ENCODE data around the gene GARRE1.
"Not testable (repeated sequence)": the region's sequence is repeated elsewhere in the genome, so short reads cannot be mapped to it uniquely, and the experiment has no call there.

GARRE1 gene

DNA sequence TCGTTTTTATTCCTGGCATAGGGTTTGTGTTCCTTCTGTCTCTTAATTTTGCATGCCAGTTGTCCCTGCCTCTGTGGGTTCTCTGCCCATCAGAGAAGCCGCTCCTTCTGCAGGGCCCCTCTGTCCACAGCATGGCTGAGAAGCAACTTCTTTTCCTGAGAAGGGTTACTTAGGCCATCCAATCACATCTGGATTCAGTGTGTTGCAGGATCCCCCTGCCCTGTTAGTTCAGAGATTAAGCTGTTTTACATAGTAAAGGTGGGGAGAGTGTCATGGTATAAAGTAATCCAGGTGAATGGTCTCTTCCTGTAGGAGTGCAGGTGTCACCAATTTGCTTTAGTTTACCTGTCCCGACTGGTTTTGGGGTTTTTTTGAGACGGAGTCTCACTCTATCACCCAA lies 22.9 kb upstream of the GARRE1 start:
- no peak for DNase-seq

DNA sequence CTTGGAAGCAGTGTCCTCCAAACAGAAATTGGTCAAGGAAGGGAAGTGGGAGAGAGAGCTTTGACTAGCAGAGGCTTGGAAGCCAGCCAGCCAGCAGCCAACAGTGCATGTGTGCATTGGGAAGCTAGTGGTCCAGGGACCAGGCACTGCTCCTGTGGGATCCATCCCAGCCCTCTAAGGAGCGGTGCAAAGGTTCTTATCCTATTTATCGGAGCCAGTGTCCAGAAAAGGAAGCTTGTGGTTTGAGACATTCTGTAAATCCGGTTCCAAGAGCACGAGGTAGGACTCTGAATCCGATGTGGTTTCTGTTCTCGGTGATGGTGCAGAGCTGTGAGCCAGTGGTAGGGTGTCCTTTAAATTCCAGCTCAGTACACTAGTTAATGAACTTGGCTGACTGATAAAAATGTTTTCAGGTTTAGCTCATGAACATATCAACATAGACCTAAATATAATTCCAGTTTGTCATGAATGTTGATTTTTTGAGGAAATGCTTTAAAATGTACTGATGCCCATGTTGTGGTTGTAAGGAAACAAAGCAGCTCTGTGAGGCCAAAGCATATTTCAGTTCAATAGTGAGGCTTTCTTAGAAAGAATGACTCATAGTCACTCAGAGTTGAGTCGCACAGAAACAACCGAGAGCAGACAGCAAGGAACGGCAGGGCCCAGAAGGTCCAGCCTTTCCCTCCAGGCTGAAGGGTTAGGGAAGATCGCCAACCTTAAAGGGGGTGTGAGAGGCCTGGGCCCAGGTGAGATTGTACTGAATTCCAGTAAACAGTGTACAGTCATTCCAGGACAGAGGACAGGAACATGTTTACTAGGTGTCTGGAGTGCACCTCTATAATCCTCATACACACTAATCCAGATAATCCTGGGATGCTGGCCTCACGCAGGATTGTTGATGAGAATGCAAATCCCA lies 21.5 kb upstream of the GARRE1 start:
- peak; percentile 19 for DNase-seq

DNA sequence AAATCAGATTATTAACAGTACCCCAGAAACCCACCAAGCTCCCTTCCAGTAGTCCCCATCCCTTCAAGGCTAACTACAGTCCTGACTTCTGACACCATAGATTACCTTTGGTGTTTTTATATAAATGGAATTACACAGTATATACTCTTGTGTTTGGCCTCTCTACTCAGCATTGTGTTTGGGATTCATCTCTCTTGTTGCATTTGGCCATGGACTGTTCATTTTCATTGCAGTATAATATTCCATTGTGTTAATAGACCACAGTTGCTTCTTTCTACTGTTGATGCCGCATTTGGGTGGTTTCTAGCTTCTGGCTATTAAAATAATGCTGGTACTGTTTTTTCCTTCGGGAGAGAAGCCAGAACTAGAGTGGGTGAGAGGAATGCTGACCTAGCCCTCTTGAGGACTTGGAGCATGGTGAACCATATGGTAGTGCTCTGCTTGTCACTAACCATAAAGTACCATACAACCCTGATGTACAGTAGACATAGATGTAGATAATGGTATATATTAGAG lies 18.9 kb upstream of the GARRE1 start:
- DNase-seq, result no peak

DNA sequence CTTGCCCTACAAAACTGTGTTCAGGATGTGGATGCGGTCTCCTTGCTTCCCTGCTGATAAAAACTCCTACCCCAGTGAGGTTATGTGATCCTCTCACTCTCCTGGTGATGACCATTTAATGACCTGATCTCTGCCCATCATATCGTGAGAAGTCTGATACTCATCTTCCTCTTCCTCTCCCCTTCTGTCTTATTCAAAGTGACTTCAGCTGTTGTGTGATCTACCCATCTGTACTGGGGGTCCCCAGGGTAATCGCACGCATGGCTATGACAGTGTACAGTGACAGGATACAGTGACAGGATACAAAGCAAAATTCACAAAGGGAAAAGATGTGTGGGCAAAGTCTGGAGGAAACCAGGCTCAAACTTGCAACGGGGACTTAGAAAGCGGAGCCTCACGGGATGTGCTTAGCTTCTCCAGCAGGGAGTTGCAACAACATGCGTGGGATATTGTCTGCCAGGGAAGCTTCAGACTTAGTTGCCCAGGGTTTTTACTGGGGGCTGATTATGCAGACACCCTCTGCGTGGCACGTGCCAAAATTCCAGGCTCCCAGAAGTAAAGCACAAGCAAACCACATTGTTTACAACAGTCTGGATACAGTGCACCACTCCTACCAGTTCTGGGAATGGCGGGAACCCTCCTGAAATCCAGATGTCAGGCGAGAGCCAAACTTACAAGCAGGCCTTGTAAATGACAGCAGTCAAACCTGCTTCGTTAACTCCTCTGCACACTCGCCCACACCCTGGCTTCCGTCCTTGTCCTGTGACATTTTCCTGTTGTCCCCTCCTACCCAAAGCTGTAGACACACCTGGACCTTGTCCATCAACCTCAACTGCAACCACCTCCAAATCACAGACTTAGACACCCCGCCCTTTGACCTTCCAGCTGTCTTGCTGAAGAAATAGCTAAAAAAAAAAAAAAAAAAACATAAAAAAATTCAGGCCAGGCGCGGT lies 18.0 kb upstream of the GARRE1 start:
- no peak for DNase-seq

DNA sequence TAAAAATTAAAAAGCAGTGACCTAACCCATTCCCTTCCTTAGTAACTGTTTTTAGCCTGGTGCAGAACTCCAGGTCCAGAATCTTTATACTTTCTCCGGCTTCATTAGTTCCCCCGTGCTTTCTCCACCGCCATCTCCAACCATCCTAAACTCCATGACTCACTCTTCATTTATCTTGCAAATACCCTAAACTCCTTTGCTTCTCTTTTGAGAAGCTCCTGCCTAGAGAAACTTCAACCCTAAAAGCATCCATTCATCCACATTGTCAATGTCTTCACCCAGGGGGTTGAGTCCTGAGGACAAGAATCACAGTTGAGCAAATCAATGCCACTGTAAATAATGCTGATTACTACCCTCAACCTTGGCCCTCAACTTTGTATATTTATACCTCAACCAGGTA lies 17.1 kb upstream of the GARRE1 start:
- no peak for DNase-seq

DNA sequence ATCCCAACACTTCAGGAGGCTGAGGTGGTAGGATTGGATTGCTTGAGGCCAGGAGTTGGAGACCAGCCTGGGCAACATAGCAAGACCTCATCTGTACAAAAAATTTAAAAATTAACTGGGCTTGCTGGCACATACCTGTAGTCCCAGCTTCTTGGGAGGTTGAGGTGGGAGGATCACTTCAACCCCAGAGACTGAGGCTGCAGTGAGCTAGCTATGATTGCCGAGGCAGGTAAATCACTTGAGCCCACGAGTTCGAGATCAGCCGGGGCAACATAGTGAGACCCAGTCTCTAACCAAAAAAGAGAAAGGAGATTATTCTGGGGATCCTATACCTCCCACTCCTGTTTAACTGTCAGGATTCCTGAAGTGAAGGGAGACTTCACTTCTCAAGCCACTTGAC lies 16.4 kb upstream of the GARRE1 start:
- no peak for DNase-seq

DNA sequence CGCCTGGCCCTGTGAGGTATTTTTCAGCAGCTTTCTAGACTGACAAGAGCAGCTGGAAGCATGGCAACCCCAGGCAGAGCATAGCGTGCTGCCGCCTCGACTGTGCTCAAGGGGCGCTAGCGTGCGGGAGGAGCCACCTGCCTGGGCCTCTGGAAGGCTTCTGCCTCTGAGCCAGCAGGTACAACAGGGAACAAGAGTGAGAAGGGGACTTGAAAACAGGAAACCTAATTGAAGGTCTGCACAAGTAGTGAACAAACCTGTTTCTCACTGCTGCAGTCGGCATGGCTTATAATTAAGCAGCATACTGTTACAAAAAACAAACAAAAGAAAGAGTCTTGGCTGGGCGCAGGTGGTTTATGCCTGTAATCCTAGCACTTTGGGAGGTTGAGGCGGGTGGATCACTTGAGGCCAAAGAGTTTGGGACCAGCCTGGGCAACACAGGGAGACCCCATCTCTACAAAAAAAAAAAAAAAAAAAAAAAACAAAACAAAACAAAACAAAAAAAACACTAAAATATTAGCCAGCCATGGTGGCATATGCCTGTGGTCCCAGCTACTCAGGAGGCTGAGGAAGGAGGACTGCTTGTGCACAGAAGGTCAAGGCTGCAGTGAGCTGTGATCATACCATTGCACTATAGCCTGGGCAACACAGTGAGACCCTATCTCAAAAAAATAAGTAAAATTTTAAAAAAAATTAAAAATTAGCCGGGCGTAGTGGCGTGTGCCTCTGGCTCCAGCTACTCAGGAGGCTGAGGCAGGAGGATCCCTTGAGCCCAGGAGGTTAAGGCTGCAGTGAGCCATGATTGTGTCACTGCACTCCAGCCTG lies 12.6 kb upstream of the GARRE1 start:
- peak; percentile 17 for DNase-seq

DNA sequence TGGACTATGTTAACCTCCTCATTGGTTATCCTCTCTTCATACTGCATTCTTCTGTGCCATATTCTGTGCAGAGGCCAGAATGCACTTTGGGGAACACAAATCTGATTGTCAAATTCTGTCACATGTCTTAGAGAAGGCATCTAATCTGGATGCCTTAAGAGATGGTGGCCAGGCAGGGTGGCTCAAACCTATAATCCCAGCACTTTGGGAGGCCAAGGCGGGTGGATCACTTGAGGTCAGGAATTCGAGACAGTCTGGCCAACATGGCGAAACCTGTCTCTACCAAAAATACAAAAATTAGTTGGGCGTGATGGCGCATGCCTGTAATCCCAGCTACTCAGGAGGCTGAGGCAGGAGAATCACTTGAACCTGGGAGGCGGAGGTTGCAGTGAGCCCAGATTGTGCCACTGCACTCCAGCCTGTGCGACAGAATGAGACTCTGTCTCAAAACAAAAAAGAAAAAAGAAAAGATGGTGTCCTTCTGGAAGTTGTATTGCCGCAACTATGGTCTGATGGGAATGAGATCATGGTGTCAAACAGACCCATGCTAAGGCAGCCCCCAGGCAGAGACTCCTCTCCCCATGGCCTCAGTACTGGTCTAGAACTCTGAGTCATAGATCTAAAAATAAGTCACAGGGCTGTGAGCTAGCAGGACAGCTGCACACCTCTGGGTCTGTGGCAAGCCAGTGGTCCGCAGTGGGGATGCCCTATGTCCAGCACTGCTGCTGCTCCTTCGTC lies 11.0 kb upstream of the GARRE1 start:
- not testable (repeated sequence) for DNase-seq

DNA sequence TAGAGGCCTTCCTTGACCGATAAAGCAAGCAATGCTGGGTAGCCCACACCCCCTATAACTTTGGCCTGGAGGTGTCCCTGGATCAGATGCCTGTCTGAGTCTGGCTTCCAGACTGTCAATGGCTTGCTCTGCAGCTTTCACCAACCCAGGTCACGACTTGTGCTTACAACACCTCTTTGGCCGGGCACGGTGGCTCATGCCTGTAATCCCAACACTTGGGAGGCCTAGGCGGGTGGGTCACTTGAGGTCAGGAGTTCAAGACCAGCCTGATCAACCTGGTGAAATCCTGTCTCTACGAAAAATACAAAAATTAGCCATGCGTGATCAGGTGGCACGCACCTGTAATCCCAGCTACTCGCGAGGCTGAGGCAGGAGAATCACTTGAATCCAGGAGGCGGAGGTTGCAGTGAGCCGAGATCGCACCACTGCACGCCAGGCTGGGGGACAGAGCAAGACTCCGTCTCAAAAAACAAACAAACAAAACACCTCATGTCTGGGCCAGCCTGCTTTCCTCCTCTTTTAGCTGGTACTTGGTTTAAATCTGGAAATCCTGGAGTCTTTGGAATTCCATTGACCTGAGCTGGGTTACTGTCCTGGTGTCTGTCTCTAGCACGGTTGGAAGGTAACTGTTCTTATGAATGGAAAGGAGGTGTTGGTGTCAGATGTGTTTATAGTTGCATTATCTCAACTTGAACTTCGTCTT lies 10.3 kb upstream of the GARRE1 start:
- DNase-seq, result no peak

DNA sequence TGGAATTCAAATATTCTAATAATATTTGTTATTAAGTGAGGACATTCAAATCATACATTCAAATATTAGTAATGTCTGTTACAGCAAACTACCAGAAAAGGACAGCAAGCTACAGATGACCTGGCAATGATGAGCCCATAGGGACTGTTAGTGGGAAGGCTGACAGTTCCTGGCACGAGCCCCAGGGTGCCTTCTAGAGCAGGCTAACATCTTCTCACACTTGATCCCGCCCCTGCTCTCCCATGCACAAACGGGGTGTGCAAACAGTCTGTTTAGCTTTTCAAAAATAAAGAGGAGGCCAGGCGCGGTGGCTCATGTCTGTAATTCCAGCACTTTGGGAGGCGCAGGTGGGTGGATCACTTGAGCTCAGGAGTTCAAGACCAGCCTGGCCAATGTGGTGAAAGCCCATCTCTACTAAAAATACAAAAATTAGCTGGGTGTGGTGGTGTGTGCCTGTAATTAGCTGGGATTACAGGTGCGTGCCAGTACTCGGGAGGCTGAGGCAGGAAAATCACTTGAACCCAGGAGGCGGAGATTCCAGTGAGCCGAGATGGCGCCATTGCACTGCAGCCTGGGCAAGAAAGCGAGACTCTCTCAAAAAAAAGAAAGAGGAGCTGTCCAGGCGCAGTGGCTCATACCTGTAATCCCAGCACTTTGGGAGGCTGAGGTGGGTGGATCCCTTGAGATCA lies 9.6 kb upstream of the GARRE1 start:
- DNase-seq, result no peak

DNA sequence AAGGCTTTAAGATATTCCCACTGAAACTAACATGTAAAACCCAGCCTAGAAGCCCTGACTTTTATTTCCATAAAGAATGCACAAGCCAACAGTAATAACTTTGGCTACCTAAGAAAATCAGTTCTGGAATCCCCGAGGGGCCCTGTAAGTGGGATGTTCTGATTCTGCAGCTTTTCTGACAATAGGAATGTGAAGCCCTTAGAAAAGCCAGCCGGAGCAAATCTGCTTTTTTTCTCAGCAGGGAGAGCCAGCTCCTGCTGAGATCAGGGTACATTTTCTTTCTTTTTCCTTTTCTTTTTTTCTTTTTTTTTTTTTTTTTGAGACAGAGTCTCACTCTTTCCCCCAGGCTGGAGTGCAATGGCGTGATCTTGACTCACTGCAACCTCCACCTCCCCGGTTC lies 8.0 kb upstream of the GARRE1 start:
- DNase-seq, result no peak

DNA sequence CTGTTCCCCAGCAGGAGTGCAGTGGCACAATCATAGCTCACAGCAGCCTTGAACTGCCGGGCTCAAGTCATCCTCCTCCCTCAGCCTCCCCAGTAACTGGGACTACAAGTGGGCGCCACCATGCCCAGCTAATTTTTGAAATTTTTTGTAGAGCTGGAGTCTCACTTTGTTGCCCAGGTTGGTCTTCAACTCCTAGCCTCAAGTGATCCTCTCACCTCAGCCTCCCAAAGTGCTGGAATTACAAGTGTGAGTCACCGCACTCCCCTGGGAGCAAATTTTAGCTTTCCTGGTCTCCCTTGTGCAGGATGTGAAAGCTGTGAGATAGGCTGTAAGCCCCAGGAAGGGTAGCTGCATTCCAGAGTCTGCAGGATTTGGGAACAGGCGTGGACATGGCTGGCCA lies 5.4 kb upstream of the GARRE1 start:
- no peak for DNase-seq

DNA sequence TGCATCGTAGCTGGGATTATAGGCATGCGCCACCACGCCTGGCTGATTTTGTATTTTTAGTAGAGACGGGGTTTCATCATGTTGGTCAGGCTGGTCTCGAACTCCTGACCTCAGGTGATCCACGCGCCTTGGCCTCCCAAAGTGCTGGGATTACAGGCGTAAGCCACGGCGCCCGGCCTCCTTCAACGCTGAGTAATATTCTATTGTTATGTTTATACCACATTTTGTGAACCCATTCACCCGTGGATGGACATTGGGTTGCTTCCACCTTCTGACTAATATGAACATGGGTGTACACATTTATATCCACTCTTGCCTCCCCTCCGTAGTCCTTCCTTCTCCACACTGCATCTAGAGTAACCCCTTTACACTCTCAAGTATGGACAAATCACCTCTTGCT lies 1.2 kb upstream of the GARRE1 start:
- not testable (repeated sequence) for DNase-seq

DNA sequence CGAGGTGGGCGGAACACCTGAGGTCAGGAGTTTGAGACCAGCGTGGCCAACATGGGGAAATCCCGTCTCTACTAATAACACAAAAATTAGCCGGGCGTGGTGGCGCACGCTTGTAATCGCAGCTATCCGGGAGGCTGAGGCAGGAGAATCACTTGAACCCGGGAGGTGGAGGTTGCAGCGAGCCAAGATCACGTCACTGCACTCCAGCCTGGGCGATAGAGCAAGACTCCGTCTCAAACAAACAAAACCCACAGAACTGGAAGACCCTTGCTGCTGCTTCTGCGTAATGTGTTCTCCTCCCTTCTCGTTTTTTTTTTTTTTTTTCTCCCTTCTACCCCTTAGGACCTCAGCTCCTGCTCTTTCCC lies 691 bp upstream of the GARRE1 start:
- not testable (repeated sequence) for DNase-seq

DNA sequence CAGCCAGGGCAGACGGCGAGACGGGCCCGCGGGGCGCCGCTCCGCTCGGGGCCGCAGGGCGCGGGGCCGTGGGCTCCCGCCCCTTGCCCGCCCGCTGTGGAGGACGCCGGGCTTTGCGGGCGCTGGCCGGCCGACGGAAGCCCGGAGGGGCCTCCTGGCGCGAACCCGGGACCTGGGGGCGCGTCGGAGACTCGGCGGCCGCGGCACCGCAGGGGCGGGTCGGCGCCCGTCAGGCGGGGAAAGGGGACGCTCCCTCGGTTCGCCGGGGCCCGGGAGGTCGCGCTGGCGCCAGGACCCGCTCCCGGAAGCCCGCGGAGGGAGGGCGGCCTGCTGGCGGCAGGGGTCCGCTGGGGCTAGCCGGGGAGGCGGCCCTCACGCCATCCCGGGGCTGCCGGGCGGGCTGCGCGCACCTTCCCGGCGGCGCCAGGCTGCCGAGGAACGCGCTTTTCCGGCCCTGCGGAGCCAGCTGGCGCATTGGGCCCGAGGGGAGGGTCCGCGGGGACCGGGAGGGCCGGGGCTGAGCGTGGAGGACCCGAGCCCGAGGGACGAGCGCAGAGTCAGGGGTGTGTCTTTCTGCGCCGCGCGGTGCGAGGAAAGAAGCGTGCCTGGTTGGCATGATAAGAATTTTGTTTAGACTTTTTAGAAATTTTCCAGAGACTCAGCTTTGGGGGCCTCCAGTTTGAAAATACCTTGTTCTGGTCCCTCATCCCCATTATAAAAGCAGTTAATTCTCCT lies 511 bp downstream of the GARRE1 start:
- DNase-seq, result peak; percentile 58

DNA sequence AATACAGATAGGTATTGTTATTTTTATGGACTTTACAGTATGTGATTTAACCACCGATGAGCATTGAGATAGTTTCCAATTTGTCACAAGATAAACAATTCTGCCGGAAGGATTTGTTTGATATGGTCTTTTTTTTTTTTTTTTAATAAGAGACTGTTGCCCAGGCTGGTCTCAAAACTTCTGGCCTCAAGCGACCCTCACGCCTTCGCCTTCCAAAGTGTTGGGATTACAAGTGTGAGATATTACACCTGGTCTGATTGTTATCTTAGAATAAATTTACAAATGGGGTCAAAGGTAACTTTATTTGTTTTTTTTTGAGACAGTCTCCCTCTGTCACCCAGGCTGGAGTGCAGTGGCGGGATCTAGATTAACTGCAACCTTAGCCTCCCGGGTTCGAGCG lies 1.2 kb downstream of the GARRE1 start:
- DNase-seq, result no peak

DNA sequence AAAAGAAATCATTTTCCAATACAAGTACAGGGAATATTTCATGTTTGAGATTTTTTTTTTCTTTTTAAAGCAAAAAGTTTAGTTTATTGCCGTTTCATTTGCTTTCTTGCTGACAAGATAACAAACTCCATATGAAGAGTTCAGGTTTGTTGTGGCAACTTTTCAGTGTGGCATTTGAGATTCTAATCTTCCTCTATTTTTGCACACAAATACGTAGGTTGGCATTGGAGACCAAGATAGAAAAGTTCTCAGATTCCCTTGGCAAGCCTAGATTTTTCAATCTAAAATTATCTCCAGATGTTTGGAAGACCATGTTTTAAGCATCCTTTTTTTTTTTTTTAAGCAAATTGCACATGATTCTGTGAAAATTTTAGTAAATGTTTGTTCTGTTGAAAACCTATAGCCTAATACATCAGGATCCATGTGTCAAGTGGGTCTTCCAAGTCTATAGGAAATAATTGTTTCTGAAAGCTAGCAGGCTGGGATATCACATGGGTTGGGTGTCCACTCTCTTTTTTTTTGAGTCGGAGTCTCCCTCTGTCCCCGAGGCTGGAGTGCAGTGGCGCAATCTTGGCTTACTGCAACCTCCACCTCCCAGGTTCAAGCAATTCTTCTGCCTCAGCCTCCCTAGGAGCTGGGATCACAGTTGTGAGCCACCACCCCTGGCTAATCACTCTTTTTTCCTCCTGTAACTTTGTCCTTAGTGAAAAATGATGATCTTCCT lies 2.6 kb downstream of the GARRE1 start:
- no peak for DNase-seq

DNA sequence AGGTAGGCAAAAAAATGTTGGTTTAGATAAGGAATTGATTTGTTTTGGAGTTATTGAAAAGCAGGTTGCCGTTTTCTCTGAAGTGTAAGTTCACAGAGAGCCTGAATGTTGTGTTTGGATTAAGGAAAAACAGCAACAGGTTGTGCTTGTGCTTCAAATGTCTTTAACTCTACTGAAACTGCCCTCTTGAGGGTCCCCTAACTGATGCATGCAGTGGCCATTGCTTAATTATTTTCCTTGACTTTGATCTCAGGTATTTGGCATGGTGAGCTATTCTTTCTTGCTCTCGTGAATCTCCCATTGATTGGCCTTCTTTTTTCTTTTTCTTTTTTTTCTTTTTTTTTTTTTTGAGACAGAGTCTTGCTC lies 3.2 kb downstream of the GARRE1 start:
- DNase-seq, result no peak

DNA sequence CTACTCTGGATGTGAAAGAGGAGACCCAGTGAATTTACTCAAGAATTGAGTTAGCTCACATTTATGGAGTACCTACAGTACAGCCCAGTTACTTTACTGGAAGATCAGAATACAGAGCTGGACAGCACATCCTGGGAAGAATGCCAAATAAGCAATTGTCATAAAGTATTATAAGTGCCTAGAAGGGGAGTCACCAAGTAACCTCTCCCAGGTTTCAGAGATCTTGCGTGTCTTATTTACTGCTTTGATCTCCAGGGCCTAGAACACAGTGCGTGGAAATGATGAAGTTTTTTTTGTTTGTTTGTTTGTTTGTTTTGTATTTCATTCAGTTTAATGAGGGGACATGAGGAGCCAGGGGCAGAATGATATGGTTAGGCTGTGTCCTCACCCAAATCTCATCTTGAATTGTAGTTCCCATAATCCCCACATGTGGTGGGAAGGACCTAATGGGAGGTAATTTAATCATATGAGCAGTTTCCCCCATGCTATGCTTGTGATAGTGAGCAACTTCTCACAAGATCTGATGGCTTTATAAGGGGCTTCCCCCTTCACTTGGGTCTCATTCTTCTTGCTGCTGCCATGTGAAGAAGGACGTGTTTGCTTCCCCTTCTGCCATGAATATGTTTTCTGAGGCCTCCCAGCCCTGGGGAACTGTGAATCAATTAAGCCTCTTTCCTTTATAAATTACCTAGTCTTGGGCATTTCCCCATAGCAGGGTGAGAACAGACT lies 5.2 kb downstream of the GARRE1 start:
- peak; percentile 21 for DNase-seq

Measured in hematopoietic multipotent progenitor cell treated with erythropoietin and hydrocortisone succinate and interleukin-3 and kit ligand, for 8 days (in vitro differentiated cells).